Measurements from ENCODE around the gene TEC.
"Not testable (repeated sequence)": the region's sequence is repeated elsewhere in the genome, so short reads cannot be mapped to it uniquely, and the experiment has no call there.

Gene TEC

DNA sequence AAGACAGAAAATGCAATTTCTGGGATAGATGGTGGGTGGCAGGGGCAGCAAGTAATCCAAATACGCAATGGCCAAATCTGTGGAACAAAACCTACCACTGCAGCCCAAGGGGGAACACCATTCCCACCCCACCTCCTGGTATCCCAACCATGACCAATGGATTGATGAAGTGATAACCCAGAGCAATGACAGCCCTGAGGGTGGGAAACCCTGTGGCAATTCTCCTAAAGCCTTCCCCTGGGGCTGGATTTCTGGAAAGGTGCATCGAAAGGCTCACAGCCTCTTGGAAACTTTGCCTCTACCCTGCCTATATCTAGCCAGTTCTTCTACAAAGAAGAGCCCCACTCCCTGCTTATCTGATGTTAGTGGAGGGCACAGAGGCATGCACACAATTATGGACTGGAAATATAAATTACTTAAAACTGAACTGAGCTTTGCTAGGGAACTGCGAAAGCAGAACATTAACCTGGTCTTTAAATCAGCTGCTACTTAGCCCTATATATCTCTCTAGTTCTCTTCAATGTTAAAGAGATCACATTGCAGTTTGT, 75.6 kb downstream of the TEC start:
- DNase-seq: no peak

DNA sequence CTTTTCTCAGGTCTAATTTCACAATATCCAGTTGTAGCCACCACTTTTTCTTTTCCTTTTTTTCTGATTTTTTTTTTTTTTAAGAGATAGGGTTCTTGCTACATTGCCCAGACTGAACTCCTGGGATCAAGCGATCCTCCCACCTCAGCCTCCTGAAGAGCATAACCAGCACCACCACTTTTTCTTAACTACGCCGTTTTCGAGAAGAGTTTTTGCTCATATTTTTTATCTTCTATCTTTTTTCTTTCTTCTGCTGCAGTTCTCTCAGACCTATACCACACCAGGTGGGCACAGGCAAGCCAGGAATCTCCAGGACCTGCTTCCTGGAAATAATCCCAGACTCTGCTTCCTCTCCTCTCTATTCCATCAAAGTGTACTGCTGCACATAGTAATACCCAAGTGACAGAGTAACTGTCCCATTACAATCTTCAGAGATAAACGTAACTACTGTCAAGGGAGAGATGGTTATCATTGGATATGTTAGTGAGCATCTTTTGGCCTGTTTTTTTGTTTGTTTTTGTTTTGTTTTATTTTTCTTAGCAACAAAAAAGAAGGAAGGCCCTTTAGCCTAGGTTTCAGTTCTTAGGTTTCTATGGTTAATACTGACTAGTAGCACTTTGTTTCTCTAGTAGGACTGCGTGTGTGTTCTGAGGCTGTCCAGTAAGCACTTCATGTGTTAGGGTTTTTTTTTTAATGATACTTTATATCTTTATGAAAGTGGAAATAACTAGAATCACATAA, 76.4 kb downstream of the TEC start:
- DNase-seq: no peak

DNA sequence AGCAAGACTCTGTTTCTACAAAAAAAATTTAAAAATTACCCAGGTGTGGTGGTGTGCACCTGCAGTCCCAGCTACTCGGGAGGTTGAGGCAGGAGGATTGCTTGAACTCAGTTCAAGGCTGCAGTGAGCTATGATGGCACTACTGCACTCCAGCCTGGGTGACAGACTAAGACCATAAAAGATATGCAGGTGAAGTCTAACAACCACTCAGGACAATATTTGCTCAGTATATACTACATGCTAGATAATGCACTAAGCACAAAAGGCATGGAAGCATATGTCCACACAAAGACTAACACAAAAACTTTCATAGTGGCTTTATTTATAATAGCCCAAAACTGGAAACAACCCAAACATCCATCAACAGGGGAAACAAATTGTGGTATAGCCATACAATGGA, 77.9 kb downstream of the TEC start:
- DNase-seq: no peak

DNA sequence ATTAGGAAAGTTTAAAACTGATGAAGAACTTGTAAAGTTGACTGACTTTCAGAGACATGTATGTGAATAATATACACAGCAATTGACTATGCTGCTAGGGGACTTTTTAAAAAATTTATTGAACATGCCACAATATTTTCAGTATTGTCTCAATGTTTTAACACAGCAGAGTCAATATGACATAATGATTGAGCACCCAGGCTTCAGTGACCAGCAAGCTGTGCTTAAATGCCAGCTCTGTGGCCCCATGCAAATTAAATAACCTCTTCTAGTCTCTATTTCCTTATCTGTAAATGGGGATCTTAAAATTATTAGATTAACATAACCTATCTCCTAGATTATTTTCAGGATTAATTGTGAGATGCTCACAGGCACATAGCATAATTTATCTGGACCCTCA, 78.8 kb downstream of the TEC start:
- no peak for DNase-seq

DNA sequence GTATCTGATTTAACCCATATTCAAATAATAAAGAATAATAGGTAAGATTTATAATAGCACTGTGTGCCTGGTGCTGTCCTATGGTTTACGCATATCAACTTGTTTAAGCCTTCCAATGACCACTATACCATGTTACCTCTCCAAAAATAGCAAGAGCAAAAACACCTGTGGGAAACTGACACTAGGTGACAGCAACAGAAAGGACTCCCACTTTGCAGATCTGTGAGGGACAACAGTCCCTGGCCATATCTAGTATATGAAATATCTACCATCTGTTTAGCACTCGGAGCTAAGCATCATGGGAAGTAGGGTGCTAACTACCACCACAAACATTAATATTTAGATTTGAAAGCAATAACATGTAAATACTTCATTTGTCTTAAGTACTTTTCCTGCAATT, 79.9 kb downstream of the TEC start:
- no peak for DNase-seq

DNA sequence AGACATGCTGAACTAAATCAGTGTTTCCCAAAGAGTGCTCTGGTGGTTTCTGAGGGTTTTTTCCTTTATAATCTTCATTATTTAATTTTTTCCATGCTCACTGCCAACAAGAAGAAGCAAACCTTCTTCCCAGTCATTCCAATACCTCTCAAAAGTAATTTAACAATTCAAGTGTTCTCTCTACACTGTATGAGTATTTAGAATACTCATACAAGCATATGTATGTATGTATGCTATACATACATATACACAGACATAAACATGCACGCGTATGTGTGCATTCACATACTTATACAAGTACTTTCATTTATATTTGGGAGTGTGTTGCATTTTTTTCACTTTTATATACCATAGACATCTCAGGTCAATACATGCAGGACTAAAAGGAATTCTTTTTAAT, 81.2 kb downstream of the TEC start:
- DNase-seq: no peak

DNA sequence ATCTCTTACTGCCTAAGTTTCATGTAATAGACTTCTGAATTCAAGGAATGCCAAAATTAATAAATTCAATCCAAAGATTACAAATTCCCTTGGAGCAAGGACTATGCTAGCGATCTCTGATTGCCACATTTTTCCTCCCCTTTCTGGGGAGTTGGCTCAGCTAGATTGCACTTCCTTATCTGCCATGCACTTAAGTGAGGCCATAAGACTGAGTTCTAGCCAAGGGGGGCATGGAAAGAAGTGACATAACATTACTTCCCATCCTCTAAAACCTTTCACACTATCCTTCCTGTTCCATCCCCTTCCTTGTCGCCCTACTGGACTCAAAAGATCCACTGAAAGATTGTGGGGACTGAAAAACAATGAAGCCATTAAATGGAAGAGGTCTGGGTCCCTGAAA, 81.8 kb downstream of the TEC start:
- DNase-seq: no peak

DNA sequence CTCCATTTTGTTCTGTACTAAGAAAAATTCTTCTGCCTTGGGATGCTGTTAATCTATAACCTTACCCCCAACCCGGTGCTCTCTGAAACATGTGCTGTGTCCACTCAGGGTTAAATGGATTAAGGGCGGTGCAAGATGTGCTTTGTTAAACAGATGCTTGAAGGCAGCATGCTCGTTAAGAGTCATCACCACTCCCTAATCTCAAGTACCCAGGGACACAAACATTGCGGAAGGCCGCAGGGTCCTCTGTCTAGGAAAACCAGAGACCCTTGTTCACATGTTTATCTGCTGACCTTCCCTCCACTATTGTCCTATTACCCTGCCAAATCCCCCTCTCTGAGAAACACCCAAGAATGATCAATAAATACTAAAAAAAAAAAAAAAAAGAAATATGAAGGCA, 82.6 kb downstream of the TEC start:
- DNase-seq: not testable (repeated sequence)

DNA sequence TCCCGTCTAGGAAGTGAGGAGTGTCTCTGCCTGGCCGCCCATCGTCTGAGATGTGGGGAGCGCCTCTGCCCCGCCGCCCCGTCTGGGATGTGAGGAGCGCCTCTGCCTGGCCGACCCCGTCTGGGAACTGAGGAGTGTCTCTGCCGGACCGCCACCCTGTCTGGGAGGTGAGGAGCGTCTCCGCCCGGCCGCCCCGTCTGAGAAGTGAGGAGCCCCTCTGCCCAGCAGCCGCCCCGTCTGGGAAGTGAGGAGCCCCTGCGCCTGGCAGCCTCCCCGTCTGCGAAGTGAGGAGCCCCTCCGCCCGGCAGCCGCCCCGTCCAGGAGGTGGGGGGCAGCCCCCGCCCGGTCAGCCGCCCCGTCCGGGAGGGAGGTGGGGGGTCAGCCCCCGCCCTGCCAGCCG, 83.2 kb downstream of the TEC start:
- not testable (repeated sequence) for DNase-seq

DNA sequence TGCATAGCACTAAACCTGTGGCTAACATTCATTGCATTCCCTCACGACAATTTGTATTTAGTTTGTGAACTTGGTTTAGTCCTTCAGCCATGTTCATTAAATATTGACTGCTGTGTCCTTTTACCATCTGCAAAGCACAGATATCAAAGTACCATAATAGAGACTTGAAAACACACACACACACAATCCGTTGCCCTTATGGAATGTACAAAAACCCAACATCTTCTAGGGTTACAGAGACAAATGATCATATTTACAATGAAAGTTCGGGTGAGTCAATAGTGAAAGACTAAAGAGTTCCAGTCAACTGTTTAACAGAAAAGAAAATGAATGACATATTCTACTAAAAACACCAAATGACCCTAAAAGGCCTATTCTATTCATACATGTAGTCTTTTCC, 84.8 kb downstream of the TEC start:
- no peak for DNase-seq

DNA sequence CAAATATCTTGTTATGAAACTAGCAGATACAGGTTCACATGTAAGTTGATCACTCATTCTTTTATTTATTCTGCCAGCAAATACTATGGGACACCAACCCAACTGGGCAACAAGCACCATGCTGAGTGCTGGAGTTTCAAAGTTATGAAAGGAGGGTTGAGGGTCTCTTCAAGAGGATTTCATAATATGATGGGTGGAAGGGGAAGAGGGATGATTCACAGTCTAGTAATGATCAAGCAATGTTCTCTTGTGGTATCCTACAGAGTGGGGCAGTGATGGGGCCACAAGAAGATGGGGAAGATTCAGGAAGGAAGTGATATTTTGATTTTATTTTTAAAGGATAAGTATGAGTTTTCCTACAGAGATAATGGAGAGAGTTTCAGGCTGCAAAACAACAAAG, 89.4 kb downstream of the TEC start:
- no peak for DNase-seq

DNA sequence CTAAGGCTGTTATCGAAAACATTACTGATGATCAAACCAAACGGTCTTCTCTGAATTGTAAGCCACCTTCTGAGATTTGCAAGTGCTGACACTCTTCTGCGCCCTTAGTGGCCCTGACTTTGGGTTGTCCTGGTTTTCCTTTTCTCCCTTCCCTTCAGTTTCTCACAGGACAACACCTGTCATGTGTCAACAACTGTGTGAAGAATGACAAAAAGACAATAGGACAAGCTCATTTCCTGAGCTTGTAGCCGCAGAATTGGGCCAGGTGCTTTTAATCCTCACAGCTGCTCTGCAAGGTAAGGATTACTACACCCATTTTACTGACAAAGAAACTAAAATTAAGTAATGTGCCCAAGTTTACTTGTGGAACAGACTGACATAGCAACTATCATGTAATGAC, 90.7 kb downstream of the TEC start:
- no peak for DNase-seq

DNA sequence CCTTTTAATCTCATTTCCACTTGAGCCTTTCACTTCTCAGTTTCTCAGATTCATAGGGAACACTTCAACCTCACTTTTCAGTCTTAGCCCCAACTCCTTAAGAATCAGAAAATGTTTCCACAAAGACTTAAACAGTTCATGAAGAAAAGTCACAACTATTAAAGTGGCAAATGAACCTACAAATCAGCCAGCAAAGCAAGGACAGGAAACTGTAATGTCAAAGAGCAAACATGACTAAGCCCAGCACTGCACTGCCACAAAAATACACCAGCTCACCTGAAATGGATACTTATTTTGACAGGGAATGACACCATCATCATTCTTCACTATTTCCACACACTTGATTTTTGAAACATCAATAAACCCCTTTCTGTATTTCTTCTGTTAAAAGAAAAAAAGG, 93.8 kb downstream of the TEC start:
- DNase-seq: no peak

DNA sequence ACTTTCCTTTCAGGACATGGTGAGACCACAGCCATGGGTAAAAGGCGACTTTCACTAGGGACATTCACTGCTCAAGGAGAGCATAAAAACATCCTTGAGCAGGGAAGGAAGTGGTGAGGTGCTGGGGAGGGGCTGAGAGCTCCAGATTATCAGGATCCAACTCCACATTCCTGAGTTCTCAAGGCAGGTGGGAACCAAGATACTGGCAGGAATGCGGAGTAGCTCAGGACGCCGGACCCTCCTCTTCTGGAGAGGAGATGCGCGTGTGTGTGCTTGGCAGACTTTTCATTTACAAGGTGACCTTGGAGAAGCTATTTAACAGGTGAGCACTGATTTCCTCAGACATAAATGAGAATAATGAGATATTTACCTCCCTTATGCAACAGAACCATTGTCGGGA, 94.3 kb downstream of the TEC start:
- no peak for DNase-seq

DNA sequence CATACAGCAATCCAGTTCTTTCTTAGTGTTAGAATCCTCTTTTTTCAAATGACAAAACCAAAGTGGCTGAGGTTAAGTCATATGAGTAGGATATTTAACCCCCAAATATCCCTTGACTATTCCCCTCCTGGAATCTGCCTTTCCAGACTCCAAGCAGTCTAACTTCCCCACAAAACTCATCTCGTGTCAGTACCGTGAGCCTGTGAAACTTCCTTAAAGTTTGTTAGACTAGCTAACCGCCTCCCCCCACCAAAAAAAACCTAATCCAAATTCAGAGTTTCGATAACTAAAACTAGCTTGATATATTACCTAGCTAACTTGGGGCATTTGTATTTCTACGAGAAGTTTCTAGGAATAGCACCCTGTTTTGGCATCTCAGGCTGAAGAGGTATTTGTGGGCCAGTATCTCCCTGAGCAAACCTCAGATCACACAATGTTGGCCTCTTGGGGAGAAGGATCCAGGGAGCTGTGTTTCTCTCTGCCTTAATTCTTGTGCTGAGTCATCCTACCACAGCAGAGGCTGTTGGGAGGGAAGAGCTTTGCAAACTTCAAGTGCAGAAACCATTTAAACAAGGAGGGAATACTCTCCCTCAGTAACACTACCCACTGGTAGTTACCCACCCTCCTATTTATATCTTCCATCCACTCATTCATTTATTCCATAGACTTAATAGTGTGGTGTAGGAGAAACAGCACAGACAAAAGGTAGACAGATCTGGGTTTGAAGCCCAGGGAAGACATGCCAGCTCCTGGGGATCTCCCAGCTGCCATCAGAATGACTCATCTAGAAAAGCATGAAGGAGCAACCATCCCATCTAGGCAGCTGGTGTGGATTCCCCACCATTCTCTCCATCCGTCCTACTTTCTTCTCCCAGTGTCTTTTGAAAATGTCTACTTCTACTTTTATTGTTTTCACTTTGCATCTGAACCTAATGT, 96.3 kb downstream of the TEC start:
- DNase-seq: no peak

DNA sequence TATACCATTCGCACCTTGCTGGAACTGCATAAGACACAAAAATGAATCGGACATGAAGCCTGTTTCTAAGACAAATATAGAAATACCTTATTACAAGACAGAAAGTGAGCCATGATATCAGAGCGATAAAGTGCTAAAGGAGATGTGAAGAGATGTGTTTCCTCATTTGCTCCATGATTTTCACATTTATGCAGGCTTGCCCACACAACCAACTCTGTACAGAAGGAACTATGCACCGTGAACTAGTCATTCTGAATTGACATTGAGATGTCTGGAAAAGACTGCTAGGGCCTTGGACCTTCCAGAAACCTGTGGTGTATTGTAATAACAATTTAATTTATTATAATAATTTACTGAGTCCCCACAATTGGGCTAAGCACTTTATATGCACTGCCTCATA, 97.0 kb downstream of the TEC start:
- DNase-seq: no peak

DNA sequence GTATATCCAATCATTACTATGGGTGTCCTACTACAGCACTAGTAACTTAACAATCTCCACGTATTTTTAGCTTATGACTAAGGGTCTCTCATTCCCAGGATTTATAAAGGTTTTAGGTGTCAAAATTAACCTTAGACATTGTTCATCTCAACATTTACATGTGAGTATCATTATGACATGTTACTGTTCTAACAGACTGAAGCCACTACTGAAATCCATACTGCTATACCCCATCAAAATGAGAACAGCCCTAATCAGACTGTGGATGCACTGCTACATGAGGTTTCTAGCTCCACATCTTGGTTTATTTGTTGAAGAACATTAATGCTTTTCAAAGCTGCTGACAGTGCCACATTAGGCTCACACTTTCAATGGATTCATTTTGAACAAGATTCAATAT, 100.0 kb downstream of the TEC start:
- DNase-seq: no peak

DNA sequence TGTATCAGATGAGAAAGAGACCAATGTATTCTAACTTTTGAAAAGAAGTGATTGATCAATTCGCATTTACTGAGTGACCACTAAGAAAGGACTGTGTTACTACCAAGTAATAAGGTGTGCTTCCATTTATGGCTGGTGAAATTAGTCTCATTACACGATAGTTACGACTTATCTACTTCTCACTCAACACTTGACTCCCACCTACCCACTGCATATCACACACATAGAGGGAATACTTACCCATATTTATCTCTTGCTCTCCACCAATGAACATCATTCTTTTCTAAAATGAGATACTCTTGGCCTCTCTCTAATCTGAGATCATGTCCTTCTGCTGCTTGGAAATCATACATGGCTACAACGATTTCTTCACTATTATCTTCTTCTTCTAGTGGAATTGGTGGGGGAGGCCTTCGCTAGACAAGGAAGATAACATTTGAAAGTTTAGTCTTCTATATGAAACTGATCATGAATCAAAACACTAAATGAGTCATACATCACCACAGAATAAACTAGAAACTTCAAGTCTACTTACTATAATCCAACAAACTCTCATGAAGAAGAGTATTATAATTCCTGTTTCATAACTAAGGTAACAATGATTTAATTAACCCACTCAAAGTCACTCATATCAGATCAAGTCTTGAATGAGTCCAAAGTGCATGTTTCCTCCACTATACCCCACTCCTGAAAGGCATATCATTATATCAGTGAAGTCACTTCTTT, 101.9 kb downstream of the TEC start:
- no peak for DNase-seq

DNA sequence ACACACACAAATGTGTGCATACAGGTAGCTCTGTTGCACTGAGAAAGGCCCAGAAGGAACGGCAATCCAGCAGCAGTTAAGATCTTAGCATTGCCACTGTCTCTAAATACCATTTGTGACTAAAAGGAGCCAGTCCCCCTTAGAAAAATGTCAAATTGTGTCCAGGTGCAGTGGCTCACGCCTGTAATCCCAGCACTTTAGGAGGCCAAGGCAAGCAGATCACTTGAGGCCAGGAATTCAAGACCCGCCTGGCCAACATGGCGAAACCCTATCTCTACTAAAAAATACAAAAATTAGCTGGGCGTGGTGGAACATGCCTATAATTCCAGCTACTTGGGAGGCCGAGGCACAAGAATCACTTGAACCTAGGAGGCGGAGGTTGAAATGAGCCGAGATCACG, 105.1 kb downstream of the TEC start:
- not testable (repeated sequence) for DNase-seq

DNA sequence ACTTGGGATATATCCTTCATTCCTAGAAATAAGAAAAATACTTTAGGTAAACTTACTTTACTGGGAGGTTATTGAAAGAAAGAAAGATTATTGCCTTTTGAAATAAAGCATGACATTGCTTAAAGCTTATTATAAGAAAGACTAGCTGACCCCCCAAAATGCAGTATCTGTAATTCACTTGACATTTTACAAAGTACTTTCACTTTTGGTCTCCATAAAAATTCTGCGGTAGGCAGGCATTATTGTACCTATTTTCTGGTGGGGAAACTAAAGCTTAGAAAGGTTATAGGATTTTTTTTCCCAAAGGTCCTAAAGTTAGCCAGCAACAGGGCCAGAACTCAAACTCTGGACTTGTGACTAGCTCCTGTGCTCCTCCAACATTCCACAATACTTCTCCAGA, 105.9 kb downstream of the TEC start:
- no peak for DNase-seq

DNA sequence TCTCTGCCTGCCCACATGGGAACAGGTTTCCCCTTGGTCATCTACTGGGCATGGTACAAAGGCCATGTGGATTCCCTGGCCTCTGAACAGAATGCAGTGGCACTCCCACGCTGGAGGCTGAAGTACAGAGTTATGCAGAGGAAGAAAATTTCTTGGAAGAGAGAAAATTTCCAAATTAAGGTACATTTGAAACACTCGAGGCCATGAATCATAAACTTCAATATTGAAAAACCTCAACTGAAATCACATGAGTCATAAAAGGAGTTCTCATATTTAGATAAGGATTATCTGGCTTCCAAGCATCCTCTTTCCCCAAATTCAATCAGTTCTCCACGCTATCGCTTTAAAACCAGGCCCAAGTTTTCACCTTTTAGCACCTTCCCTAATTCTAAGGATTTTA, 107.5 kb downstream of the TEC start:
- DNase-seq: no peak

DNA sequence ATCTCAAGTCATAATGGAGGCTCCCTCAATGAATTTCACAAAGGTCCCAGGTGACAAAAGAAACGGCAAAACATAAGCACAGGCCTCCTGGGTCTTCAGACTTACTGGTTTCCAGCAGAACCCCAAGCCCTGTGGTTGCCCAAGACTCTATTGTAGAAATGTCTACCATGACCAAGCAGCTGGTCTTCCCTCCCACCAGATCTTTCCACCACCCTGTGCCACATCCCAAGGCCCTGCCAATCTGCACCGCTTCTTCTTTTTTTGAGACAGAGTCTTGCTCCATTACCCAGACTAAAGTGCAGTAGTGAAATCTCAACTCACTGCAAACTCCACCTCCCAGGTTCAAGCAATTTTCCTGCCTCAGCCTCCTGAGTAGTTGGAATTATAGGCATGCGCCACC, 112.4 kb downstream of the TEC start:
- DNase-seq: no peak

DNA sequence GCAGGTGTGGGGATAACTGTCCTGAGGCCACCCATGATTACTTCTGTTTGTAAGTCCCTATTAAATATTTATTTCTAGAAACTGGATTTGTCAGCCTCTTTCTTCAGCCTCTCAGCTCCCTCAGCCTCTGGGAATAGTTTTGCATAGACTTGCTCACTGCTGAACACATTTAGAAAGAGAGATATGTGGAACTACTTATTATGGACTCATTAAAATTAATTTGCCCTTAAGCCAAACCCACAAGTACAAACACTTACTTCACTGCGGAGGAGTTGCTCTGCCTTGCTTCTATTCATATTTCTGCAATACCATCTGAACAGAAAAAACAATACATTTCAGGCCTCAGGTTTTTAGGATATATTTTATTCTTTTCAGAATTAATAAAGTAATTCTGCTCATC, 113.2 kb downstream of the TEC start:
- DNase-seq: no peak
